Vagina (tissue), 2 donors: ENCODE measurements around the gene ZDHHC13. TPM values are rescaled to one million over a fixed set of nuclear protein-coding genes. Genes with fewer than 3 reads are reported as not detected.

Source experiments
- DNase-seq, 2 donors: peaks; one replicate each; pipeline ENCODE4 v3.0.0-alpha.2; 2017; ENCODE audit errors: extremely low spot score in 2 of 2
- H3K27ac ChIP-seq: fragments of 200-600 bp; sonication (generic); one replicate; pipeline ENCODE4 v1.5.1; 2019
- H3K27me3 ChIP-seq: fragments of 200-600 bp; sonication (generic); one replicate; pipeline ENCODE4 v1.5.1; 2019
- H3K36me3 ChIP-seq, 2 donors: fragments of 200-600 bp; sonication (generic); one replicate each; pipeline ENCODE4 v1.5.1; 2017 to 2019
- H3K4me1 ChIP-seq: fragments of 200-600 bp; sonication (generic); one replicate; pipeline ENCODE4 v1.5.1; 2019
- H3K4me3 ChIP-seq, 2 donors: fragments of 200-600 bp; sonication (generic); 1 replicate in 1 of 2; 2 replicates in 1 of 2; pipeline ENCODE4 v1.5.1; 2016 to 2019
- H3K9me3 ChIP-seq: fragments of 200-600 bp; sonication (generic); one replicate; pipeline ENCODE4 v1.5.1; 2019
- CTCF ChIP-seq, 3 experiments: fragments of 450-650 bp in 2 of 3; fragments of 200-600 bp in 1 of 3; sonication (generic) in 1 of 3; IDR thresholded peaks; one replicate each; pipeline ENCODE4 v1.5.1; 2017 to 2019; ENCODE audit warnings: antibody characterized with exemption in 3 of 3, mild to moderate bottlenecking in 2 of 3, moderate library complexity in 2 of 3
- POLR2A ChIP-seq, 2 donors: fragments of 450-650 bp; IDR thresholded peaks; one replicate each; pipeline ENCODE4 v1.6.1; 2017; ENCODE audit warnings: antibody characterized with exemption in 2 of 2, mild to moderate bottlenecking in 2 of 2, moderate library complexity in 2 of 2
- POLR2AphosphoS5 ChIP-seq, 2 donors: sonication (generic); formaldehyde crosslinking; IDR thresholded peaks; one replicate each; pipeline ENCODE4 v1.9.0; 2017; ENCODE audit warnings: antibody characterized with exemption in 2 of 2, mild to moderate bottlenecking in 2 of 2, low read depth in 1 of 2; ENCODE audit not compliant: insufficient read depth in 1 of 2
- intact Hi-C: fragments of 100-400 bp; cut with DNase I; formaldehyde crosslinking; loops from one replicate; pipeline ENCODE4 v1.15.1; 2023
- total RNA-seq: library from RNA; depleted of rRNA; stranded (reverse); fragments of >200 nt; gene quantifications from one replicate; pipeline ENCODE4 v1.2.3, GENCODE V29; 2016

The ZDHHC13 gene
- total RNA-seq, 1 donor from 2014 or later = 22.6 TPM

- no peak for TF ChIP-seq CTCF (IDR thresholded peaks at IDR 0.05)
- TF ChIP-seq POLR2AphosphoS5 (IDR thresholded peaks at IDR 0.05; ENCODE audit: insufficient read depth in 1 of 2, low read depth in 1 of 2) = no peak
- no peak for TF ChIP-seq POLR2A (IDR thresholded peaks at IDR 0.05)
- Histone ChIP-seq H3K27me3 (no peaks in the 10 kb centered on the region), H3K27ac (no peak overlapping the region), H3K9me3 (no peaks in the 10 kb centered on the region), H3K4me1 (no peaks in the 10 kb centered on the region), H3K36me3 (peaks cover 0 to 30% of the 10 kb centered on the region in 2 donors), H3K4me3 (no peak overlapping the region)
- intact Hi-C loops = no loop called here
- no peak for DNase-seq
Observed at GRCh38 chr11:19173964-19174638, 57.1 kb downstream of the ZDHHC13 start.

- Histone ChIP-seq H3K9me3 (no peaks in the 10 kb centered on the region), H3K27me3 (no peaks in the 10 kb centered on the region), H3K27ac (no peak overlapping the region), H3K36me3 (peaks cover 0 to 30% of the 10 kb centered on the region in 2 donors), H3K4me3 (no peak overlapping the region), H3K4me1 (no peaks in the 10 kb centered on the region)
- TF ChIP-seq POLR2A (IDR thresholded peaks at IDR 0.05) (no peak), POLR2AphosphoS5 (IDR thresholded peaks at IDR 0.05; ENCODE audit: insufficient read depth in 1 of 2, low read depth in 1 of 2) (no peak), CTCF (IDR thresholded peaks at IDR 0.05) (no peak)
- intact Hi-C loops = no loop called here
- no peak for DNase-seq
Observed at GRCh38 chr11:19176629-19177186, 59.7 kb downstream of the ZDHHC13 start.

- no peak for DNase-seq
- no peak overlapping the region for H3K4me3 ChIP-seq
- peaks cover 0 to 4% of the 10 kb centered on the region in 2 donors for H3K36me3 ChIP-seq
- intact Hi-C loops = no loop called here
- no peaks in the 10 kb centered on the region for H3K9me3 ChIP-seq
- no peaks in the 10 kb centered on the region for H3K27me3 ChIP-seq
- no peak overlapping the region for H3K27ac ChIP-seq
- TF ChIP-seq POLR2AphosphoS5 (IDR thresholded peaks at IDR 0.05; ENCODE audit: insufficient read depth in 1 of 2, low read depth in 1 of 2) (no peak), CTCF (IDR thresholded peaks at IDR 0.05) (no peak), POLR2A (IDR thresholded peaks at IDR 0.05) (no peak)
- no peaks in the 10 kb centered on the region for H3K4me1 ChIP-seq
Observed at GRCh38 chr11:19181531-19182261, 64.7 kb downstream of the ZDHHC13 start.

GRCh38 chr11:19183646-19184045 lies 66.7 kb downstream of the ZDHHC13 start:
- Histone ChIP-seq H3K4me3 (no peak overlapping the region), H3K36me3 (no peaks in the 10 kb centered on the region), H3K4me1 (no peaks in the 10 kb centered on the region), H3K27ac (no peak overlapping the region), H3K9me3 (no peaks in the 10 kb centered on the region), H3K27me3 (no peaks in the 10 kb centered on the region)
- no peak for DNase-seq
- intact Hi-C loops = no loop called here
- TF ChIP-seq POLR2A (IDR thresholded peaks at IDR 0.05) (no peak), CTCF (IDR thresholded peaks at IDR 0.05) (no peak), POLR2AphosphoS5 (IDR thresholded peaks at IDR 0.05; ENCODE audit: insufficient read depth in 1 of 2, low read depth in 1 of 2) (no peak)
